ENCODE results near the gene HCN2.

- no peak for TF ChIP-seq CTCF (IDR thresholded peaks at IDR 0.05)
- TF ChIP-seq POLR2A (IDR thresholded peaks at IDR 0.05) = no peak
Observed at GRCh38 chr19:579842-580155, 9.9 kb upstream of the HCN2 start.
